Measurements from ENCODE around the gene PMM1. TPM values are rescaled to one million over a fixed set of nuclear protein-coding genes. Genes with fewer than 3 reads are reported as not detected.

The PMM1 gene
- total and polyA plus RNA-seq, 12 donors, result 37.8 to 105 (median 62.1) TPM

DNA sequence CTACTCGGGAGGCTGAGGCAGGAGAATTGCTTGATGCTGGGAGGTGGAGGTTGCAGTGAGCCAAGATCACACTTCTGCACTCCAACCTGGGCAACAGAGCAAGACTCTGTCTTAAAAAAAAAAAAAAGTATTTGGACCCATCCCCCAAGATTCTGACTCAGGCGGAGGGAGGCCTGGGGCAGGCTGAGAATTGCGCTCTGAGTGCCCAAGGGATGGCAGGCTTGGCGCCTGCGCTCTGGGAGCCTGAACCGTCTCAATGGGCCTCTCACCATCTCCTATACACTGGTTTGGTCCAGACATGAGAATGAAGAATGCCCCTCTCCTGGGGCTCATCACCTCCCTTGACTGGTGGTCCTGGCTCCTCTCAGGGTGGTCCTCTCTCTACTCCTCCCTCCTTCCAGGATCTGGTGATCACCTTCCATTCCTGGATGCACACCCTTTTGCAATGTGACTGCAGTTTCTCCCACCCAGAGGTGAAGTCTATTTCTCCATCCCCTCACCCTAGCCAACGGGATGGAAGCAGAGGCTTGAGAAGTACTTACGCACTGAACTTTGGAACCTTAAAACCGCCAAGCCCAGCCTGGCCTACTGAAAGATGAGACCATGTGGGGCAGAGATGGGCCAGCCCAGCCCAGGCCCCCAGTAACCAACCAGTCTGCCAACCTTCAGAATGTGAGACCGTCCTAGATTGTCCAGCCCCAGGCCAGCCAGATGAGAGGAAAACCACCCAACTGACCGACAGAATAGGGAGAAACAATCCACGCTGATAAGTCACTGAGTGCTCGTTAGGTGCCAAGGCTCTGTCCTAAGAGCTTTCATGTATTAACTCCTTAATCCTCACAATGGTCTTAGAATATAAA is 50.3 kb downstream of the PMM1 start:
- Histone ChIP-seq H3K4me1 (replicated peaks in 1 of 2) (peaks cover 24 to 38% of the 10 kb centered on the region in 2 donors), H3K27me3 (no peaks in the 10 kb centered on the region), H3K9me3 (replicated peaks in 1 of 3) (no peaks in the 10 kb centered on the region), H3K4me3 (no peak overlapping the region), H3K27ac (peak overlapping the region in 2 of 5 donors; percentile 21 to 56), H3K36me3 (replicated peaks in 1 of 2) (peaks cover 0 to 4% of the 10 kb centered on the region in 2 donors)
- no peak for DNase-seq
- intact Hi-C loops (cut with DNase I), result loop anchor here (5.0 to 10.0 kb wide), 2 partner anchors 55 to 58 kb away; no protein-coding TSS in a partner anchor
- TF ChIP-seq, protein P1, sequence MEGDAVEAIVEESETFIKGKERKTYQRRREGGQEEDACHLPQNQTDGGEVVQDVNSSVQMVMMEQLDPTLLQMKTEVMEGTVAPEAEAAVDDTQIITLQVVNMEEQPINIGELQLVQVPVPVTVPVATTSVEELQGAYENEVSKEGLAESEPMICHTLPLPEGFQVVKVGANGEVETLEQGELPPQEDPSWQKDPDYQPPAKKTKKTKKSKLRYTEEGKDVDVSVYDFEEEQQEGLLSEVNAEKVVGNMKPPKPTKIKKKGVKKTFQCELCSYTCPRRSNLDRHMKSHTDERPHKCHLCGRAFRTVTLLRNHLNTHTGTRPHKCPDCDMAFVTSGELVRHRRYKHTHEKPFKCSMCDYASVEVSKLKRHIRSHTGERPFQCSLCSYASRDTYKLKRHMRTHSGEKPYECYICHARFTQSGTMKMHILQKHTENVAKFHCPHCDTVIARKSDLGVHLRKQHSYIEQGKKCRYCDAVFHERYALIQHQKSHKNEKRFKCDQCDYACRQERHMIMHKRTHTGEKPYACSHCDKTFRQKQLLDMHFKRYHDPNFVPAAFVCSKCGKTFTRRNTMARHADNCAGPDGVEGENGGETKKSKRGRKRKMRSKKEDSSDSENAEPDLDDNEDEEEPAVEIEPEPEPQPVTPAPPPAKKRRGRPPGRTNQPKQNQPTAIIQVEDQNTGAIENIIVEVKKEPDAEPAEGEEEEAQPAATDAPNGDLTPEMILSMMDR (IDR thresholded peaks at IDR 0.05), result no peak
- no peak for TF ChIP-seq POLR2A (IDR thresholded peaks at IDR 0.05)
- 73 to 77% (median 75%) methylated on average over 13 of the region's 13 CpGs for WGBS, 4 donors

DNA sequence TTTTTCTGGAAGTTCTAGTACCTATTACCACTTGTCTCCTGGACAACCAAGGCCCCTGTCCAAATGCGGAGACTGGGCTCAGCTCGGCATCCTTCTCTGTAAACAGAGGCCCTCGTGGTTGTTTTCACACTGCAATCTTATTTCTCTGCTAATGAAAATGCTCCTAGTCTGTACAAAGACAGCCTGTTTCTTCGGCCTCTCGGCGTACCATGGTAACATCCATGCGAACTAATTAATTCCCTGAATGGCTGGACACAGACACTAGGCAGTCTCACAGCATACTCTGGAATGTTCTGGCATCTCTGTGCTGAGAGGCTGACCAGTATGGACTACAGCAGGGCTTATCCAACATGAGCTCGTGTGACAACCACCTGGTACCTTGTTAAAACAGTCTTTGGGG is 51.1 kb downstream of the PMM1 start:
- TF ChIP-seq, protein P1 (IDR thresholded peaks at IDR 0.05), result no peak
- no peak for TF ChIP-seq POLR2A (IDR thresholded peaks at IDR 0.05)
- DNase-seq, result no peak
- H3K4me3 ChIP-seq, result no peak overlapping the region
- WGBS, 4 donors, result 86 to 92% (median 89%) methylated on average over 7 to 8 of the region's 8 CpGs
- H3K9me3 ChIP-seq (replicated peaks in 1 of 3), result no peaks in the 10 kb centered on the region
- H3K27ac ChIP-seq, result no peak overlapping the region
- peaks cover 23 to 38% of the 10 kb centered on the region in 2 donors for H3K4me1 ChIP-seq (replicated peaks in 1 of 2)
- peaks cover 0 to 4% of the 10 kb centered on the region in 2 donors for H3K36me3 ChIP-seq (replicated peaks in 1 of 2)
- no peaks in the 10 kb centered on the region for H3K27me3 ChIP-seq
- intact Hi-C loops (cut with DNase I), result no loop called here

DNA sequence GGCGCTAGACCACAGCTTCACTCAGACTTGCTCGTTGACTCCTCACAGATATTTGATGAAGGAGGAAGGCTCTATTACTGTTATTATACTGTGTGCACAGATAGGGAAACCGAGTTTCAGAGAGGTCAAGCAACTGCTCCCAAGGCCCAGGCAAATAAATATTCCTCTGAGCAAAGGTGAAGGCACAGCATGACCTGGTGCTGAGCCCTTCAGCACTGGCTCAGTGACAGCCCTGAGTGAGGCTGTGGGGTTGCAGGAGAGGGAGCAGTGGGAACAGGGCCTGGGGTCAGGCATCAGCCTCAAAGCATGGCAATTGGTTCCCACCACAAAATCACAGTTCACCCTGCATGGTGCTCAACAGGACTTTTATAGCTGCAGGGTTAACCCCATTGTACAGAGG is 52.4 kb downstream of the PMM1 start:
- TF ChIP-seq POLR2A (IDR thresholded peaks at IDR 0.05), result no peak
- TF ChIP-seq, protein P1 (IDR thresholded peaks at IDR 0.05), result no peak
- Histone ChIP-seq H3K9me3 (replicated peaks in 1 of 3) (no peaks in the 10 kb centered on the region), H3K4me3 (no peak overlapping the region), H3K27ac (no peak overlapping the region), H3K4me1 (replicated peaks in 1 of 2) (peaks cover 9 to 24% of the 10 kb centered on the region in 2 donors), H3K27me3 (no peaks in the 10 kb centered on the region), H3K36me3 (replicated peaks in 1 of 2) (peaks cover 0 to 10% of the 10 kb centered on the region in 2 donors)
- intact Hi-C loops (cut with DNase I), result no loop called here
- WGBS, 4 donors, result 69 to 94% (median 84%) methylated on average over 2 to 3 of the region's 3 CpGs
- DNase-seq, result no peak

DNA sequence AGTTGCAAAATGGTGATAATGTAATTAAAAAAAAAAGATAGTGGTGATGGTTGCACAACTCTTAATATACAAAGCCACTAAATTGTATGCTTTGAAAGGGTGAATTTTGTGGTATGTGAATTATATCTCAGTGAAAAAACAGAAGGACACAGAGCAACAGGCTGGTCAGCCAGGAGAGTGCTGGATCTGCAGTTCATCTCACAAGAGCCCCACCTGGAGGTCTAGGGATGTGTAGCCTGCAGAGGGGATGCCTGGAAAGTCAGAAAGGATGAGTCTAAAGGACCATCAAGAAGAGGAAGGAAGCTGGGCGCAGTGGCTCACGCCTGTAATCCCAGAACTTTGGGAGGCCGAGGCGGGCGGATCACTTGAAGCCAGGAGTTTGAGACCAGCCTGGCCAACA is 54.4 kb downstream of the PMM1 start:
- H3K4me3 ChIP-seq, result no peak overlapping the region
- intact Hi-C loops (cut with DNase I), result no loop called here
- H3K36me3 ChIP-seq (replicated peaks in 1 of 2), result peaks cover 0 to 30% of the 10 kb centered on the region in 2 donors
- DNase-seq, result no peak
- no peaks in the 10 kb centered on the region for H3K27me3 ChIP-seq
- TF ChIP-seq, protein P1 (IDR thresholded peaks at IDR 0.05), result no peak
- no peak for TF ChIP-seq POLR2A (IDR thresholded peaks at IDR 0.05)
- H3K27ac ChIP-seq, result no peak overlapping the region
- 77 to 93% (median 86%) methylated on average over 5 of the region's 5 CpGs for WGBS, 4 donors
- H3K9me3 ChIP-seq (replicated peaks in 1 of 3), result no peaks in the 10 kb centered on the region
- peaks cover 0 to 6% of the 10 kb centered on the region in 2 donors for H3K4me1 ChIP-seq (replicated peaks in 1 of 2)

All from adrenal gland (tissue), 12 donors.